Renal cortex interstitium (tissue), 11 donors: ENCODE measurements around the gene MYO3B. TPM values are rescaled to one million over a fixed set of nuclear protein-coding genes. Genes with fewer than 3 reads are reported as not detected.
"Not testable (repeated sequence)": the region's sequence is repeated elsewhere in the genome, so short reads cannot be mapped to it uniquely, and the experiment has no call there.

Experiments
- DNase-seq, 11 donors: peaks; one replicate each; pipeline ENCODE4 v3.0.0-alpha.2; 2013; ENCODE audit warnings: low read depth in 9 of 11, low spot score in 4 of 11; ENCODE audit errors: extremely low read depth in 1 of 11
- polyA plus RNA-seq, 3 donors: library from polyadenylated mRNA; unstranded; fragments of 120-200 nt; gene quantifications; one replicate each; pipeline ENCODE4 v1.2.1, GENCODE V29; 2013; ENCODE audit not compliant: insufficient read length in 3 of 3

MYO3B gene
- polyA plus RNA-seq, 3 donors = 6.1 to 9.9 (median 6.6) TPM

GRCh38 chr2:170201734-170202393 lies 23.9 kb downstream of the MYO3B start:
- no peak for DNase-seq

DNA sequence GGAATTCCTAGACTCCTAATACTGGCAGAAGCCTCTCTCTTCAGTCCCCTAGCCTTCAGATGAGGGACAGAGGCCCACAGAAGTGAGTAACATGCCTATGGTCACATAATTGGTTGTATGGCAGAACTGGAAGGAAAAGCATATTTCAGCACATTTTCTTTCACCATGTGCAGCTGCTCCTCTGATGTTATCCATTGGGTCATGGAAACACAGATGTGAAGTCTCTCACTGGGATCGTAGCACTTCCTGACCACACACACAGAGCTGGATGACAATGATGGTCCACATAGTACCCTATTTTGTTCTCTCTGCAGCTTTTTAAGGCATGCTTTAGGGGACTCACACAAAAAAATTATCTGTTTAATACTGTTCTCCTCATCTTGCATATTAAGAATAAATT lies 24.5 kb downstream of the MYO3B start:
- DNase-seq = peak in 3 of 11 donors; percentile 24 to 48 (median 41)

- no peak for DNase-seq
Measured at GRCh38 chr2:170204298-170204951, 26.5 kb downstream of the MYO3B start.

DNA sequence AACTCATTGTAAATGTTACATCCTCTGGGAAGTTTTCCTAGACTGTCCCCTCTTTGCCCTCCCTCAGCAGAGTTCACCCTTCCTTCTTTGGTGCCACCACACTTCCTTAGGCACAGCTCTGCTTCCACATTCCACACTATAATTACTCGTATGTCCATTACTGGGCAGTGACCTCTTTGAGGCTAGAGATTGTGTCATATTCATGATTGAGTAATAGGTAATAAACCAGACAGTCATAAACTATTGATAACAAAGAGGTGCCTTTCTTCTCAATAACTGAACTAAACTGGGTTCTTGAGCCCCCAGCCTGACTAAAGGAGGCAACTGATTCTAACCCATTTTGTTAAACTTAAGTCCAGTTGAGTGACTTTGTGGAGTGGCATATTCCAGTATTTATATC lies 28.3 kb downstream of the MYO3B start:
- DNase-seq = no peak

DNA sequence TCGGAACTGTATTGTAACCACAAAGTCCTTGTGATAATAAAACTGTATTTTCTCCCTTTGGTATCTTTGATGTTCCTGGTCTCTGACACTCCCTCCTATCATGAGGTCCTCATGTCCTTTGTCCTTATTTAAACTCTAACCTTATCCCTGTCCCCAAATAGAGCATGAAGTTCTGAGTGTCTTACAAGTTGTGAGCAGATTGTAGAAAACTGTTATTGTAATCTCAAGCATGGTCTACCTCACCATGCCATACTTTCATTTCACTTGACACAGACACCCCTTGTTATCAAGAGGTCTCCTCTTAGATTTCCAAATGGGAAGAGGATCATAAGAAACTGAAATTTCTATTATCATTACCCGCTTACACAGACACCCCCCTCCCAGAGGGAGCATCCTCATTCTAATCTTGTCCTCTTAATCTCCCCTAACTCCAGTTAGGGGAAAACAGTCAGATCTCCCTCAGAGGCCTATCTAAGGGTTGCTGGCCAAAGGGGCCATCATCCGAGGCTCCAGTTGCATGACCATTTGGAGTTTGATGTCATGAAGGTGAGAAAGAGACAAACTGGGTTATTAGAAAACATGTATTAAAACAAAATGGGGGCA lies 29.0 kb downstream of the MYO3B start:
- DNase-seq = no peak

DNA sequence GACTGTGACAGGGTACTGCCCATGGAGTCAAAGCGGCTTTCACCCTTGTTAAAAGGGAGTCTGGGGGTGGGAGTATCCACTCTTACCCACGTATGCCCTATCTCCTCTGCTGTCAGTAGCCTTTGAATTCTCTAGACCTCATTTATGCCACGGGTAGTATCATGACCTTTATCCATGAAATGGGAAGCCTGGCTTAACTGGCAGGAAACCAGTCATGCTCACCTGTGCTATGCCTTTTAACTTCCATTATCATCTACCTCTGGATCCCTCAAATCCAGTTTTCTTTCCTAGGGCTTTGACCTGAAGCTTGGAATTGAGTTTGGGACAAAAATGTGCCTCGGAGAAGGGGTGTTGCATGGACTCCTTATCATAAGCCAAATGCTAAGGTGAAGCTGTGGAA lies 30.0 kb downstream of the MYO3B start:
- DNase-seq = no peak

GRCh38 chr2:170208967-170209366 lies 31.0 kb downstream of the MYO3B start:
- no peak for DNase-seq

DNA sequence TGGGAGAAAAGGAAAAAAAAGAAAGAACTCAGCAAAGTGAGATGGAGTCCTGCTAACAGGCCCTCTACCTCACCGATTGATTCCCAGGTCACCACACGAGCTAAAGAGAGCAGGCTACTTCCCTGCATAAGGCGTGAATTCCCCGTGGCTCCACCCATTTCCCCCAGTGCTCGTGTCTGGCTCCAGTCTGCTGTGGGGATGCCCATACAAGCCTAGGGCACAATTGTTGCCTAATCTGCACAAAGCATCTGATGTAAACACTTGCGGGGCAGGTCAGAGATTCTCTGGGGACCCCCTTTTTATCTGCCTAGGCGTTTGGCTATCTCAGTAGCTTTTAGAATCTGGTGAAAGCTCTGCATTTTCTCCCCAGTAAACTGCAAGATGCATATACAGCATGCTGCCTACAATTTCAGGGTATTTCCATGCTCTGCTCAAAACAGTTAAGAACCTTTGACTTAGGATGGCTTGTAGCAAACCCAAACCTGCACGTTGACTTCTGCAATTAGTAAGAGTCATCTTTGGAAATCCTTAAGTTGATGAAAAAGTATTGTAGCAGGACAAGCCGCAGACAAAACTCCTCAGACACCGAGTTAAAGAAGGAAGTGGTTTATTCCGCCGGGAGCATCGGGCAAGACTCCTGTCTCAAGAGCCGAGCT lies 34.8 kb downstream of the MYO3B start:
- DNase-seq = no peak

DNA sequence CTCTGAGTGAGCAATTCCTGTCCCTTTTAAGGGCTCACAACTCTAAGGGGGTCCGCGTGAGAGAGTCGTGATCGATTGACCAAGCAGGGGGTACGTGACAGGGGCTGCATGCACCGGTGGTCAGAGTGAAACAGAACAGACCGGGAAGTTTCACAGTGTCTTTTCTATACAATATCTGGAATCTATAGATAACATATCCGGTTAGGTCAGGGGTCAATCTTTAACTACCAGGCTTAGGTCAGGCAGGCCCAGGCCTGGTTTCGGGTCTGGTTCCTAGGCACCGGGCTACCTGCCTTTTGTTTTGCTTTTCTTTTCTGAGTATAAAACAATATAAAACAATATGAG lies 35.3 kb downstream of the MYO3B start:
- not testable (repeated sequence) for DNase-seq

GRCh38 chr2:170213651-170214050 lies 35.7 kb downstream of the MYO3B start:
- DNase-seq = no peak

DNA sequence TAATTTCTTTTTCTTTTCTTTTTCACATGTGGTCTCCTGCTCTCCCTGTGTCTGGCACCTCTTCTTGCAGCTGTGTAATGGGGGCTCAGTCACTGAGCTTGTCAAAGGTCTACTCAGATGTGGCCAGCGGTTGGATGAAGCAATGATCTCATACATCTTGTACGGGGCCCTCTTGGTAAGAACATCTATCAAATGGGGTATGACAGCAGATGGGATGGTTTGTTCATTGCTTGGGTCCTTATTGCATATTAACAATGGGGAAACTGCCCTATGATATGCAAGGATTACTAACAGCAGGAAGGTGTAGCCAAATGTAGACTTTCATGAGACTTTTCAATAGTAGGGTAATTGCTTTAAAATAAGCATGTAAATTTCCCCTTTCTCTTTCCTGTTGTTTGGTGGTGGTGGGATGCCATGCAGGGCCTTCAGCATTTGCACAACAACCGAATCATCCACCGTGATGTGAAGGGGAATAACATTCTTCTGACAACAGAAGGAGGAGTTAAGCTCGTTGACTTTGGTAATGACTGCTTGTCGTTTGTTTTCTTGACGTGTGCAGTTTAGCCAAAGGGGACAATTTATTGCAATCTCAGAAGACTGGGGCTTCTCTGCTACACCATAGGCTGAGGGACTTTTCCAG lies 36.5 kb downstream of the MYO3B start:
- DNase-seq = no peak

DNA sequence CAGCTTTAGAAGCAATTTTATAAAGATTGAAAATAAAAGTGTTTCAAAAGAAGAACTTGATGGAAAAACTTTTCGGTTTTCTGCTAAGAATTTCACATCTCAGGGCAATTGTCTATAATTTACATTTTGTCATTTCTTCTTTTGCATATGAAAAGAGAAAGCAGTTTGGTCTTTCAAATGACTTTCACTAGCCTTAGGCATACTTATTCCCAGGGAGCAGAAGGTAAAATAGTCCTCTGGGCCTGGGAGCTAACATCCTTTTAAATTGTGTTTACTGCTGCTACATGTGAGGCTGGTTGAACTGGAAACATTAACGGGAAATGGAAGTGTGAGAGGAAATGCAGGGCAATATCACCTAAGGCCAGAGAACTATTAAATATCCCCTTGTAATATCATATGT lies 37.1 kb downstream of the MYO3B start:
- no peak for DNase-seq

GRCh38 chr2:170216428-170216827 lies 38.5 kb downstream of the MYO3B start:
- no peak for DNase-seq

GRCh38 chr2:170216981-170217380 lies 39.0 kb downstream of the MYO3B start:
- DNase-seq = no peak

DNA sequence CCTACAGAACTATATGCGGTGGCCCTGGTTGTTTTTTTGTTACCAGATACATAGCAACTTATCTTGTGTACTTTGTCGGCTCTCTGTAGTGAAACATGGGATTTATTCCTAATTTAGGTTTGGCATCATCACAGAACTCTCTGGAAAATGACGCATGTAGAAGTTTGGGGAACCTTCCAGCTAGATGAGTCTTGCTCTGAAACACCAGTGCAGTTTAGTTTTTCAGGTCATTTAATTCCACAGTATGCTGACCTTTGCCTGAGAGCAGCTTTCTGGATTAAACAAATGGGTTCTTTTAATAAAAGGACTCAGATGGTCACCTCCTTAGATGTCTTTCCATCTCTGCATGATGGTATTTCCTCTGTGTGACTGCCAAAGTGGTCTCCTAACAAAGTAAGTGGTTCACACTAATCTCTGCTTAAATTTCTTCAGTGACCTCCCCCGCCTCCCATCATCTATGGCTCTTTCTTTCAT lies 39.9 kb downstream of the MYO3B start:
- DNase-seq = no peak

DNA sequence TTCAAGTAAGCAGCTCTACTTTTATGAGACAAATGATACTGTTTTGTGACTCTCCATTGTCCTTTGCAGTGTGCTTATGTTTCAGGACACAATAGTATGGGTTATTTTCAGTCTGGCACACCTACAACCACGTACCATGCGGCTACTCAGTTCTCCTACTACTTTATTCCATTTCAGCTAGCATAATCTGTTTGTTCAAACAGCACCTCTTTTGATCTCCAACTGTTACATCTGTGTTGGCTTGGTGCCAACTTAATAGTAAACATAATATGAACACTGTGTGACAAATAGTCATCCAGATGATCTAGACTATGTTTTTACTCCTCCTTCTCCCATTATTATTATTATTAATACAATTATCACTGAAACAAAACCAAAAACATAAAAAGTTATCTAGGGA lies 40.5 kb downstream of the MYO3B start:
- DNase-seq = no peak

DNA sequence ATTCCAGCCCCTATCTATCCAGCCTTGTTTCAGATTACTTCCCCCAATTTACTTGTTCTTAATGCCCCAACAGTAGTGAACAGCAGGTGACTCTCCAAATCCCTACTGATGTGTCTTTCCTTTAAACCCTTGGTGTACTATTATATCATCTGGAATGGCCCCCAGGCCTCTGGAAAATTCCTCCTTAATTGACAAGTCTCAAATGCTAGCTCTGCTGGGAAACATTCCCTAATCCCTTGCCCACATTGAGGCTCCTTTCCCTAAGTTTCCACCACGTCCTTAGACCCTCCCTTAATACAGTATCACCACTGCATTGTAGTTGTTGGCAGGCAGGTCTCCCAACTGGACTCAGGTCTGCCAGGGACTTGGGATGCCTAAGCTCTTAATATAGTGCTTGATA lies 41.0 kb downstream of the MYO3B start:
- DNase-seq = no peak

- no peak for DNase-seq
Measured at GRCh38 chr2:170221317-170222288, 43.7 kb downstream of the MYO3B start.

GRCh38 chr2:170222298-170222697 lies 44.4 kb downstream of the MYO3B start:
- no peak for DNase-seq
